ENCODE results near the gene NRDC. TPM values are rescaled to one million over a fixed set of nuclear protein-coding genes. Genes with fewer than 3 reads are reported as not detected.
A peak's percentile ranks its signal among the peaks of the same experiment; 100 is the strongest.

Gene NRDC
- total and polyA plus RNA-seq, 10 of the 15 experiments (the other 5 are each of a cell fraction or from before 2014, with no cell fraction given): 50.1 to 134 (median 90.4) TPM

DNA sequence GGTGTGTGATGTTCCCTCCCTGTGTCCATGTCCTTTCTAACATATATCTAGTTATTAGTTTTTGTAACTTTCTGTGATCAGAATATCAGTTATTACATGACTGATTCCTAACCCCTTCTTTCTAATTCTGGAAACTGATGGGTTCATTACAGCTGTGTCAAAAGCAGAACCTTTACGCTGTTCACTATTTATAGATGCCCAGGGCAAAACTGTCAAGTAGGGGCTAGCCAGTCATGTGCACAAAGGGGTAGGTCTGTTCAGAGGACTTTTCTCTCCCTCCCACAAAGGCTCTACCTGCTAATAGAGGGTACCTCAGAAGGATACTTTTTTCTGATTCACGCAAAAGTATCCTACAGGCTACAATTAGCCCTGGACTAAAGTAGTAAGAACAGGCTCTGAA is 79.2 kb downstream of the NRDC start (continued):
- TF ChIP-seq SUZ12 (IDR thresholded peaks at IDR 0.05; ENCODE audit: unreplicated experiment): no peak
- no peak for TF ChIP-seq SP1 (IDR thresholded peaks at IDR 0.05; ENCODE audit: low read depth, low read length)
- TF ChIP-seq MEF2A (IDR thresholded peaks at IDR 0.05; ENCODE audit: insufficient read depth, low read depth, low read length): peak; percentile 78
- 0 out of 2 replicates have a peak, but pooled peaks have one; percentile 12 for TF ChIP-seq CREM (IDR thresholded peaks at IDR 0.05; ENCODE audit: low read depth)
- TF ChIP-seq PAX5 (IDR thresholded peaks at IDR 0.05; ENCODE audit: borderline replicate concordance, low read depth, low read length): no peak
- TF ChIP-seq ZZZ3 (IDR thresholded peaks at IDR 0.05; ENCODE audit: control insufficient read depth, insufficient read length, low read depth): no peak
- TF ChIP-seq IKZF1 (conservative IDR thresholded peaks at IDR 0.05): no peak
- TF ChIP-seq GATAD2B (conservative IDR thresholded peaks at IDR 0.05; ENCODE audit: low read depth): no peak
- TF ChIP-seq RUNX3 (IDR thresholded peaks at IDR 0.05; ENCODE audit: low read length): peak; percentile 23; the same call in 1 of the 2 replicates
- no peak for TF ChIP-seq NRF1 (conservative IDR thresholded peaks at IDR 0.05; ENCODE audit: low read depth, low read length)
- no peak for TF ChIP-seq POLR2A (IDR thresholded peaks at IDR 0.05; ENCODE audit: low read depth, low read length)
- TF ChIP-seq IRF4 (IDR thresholded peaks at IDR 0.05; ENCODE audit: low read depth, low read length): no peak
- TF ChIP-seq ZNF622 (IDR thresholded peaks at IDR 0.05): no peak
- TF ChIP-seq BHLHE40 (IDR thresholded peaks at IDR 0.05; ENCODE audit: borderline replicate concordance in 1 of 2, low read depth in 2 of 2, low read length in 1 of 2): peak in 1 of 2 experiments; percentile 25; a peak in 1 of 4 replicates
- TF ChIP-seq JUNB (IDR thresholded peaks at IDR 0.05): peak; percentile 35
- no peak for TF ChIP-seq FOXM1 (IDR thresholded peaks at IDR 0.05; ENCODE audit: low read depth, low read length)

DNA sequence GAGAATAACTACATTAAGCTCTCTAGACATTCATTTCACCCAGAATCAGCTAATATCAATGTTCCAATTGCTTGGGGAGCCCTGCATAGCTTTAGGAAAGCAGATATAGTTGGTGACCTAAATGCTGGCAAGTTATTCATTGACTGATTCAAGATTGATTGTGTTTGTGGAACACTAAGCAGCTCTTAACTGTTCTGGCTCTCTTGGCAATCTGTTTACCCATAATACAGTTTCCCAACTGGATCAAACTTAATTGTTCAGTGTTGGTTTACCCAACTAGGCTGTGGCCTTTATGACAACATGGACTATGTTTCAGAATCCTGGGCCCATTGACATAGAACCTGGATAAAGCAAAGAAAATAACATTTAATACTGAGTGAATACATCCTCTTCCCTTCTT is 83.7 kb downstream of the NRDC start:
- in situ Hi-C loops (cut with MboI) (no loop called here), intact Hi-C loops (cut with micrococcal nuclease; ENCODE audit: unreplicated experiment) (no loop called here)
- SMC1A ChIA-PET (ENCODE audit: uncharacterized antibody, unreplicated experiment): no interaction called here
- H3K9me3 ChIP-seq (replicated peaks; ENCODE audit: control insufficient read depth, insufficient read depth, low read length): no peaks in the 10 kb centered on the region
- RAD21 ChIA-PET (ENCODE audit: unreplicated experiment): no interaction called here
- H3K36me3 ChIP-seq (ENCODE audit: control insufficient read depth in 2 of 2, insufficient read depth in 2 of 2, low read length in 1 of 2): peaks cover 8 to 30% of the 10 kb centered on the region in 2 experiments
- POLR2A ChIA-PET: no interaction called here
- no peak overlapping the region for H3K4me3 ChIP-seq
- DNase-seq (ENCODE audit: low read depth, low spot score): no peak
- H2AFZ ChIP-seq (ENCODE audit: control insufficient read depth, low read depth, low read length): no peak overlapping the region
- no peak for ATAC-seq
- H3K4me1 ChIP-seq (ENCODE audit: control insufficient read depth, insufficient read depth, low read length): no peaks in the 10 kb centered on the region
- CTCF ChIA-PET: interaction anchor here (1.4 to 1.6 kb wide), 2 partner anchors 26 to 139 kb away, joined by 3 to 5 read pairs; no protein-coding TSS in a partner anchor
- H3K9ac ChIP-seq (ENCODE audit: control insufficient read depth, insufficient read depth, low read length): no peak overlapping the region
- H3K27me3 ChIP-seq (replicated peaks in 1 of 2; ENCODE audit: control insufficient read depth in 2 of 2, insufficient read depth in 2 of 2, low read length in 1 of 2): no peaks in the 10 kb centered on the region
- no peaks in the 10 kb centered on the region for H3K79me2 ChIP-seq (ENCODE audit: control insufficient read depth, insufficient read depth, low read length)
- BruUV-seq (replicated peaks): no TSS peak
- no peak overlapping the region for H3K27ac ChIP-seq (ENCODE audit: control insufficient read depth, insufficient read depth)
- FAIRE-seq: no peak
- H3K4me2 ChIP-seq (ENCODE audit: control insufficient read depth, insufficient read depth): no peak overlapping the region
- H4K20me1 ChIP-seq (ENCODE audit: control insufficient read depth, insufficient read depth): no peaks in the 10 kb centered on the region
- TF ChIP-seq, protein P1, sequence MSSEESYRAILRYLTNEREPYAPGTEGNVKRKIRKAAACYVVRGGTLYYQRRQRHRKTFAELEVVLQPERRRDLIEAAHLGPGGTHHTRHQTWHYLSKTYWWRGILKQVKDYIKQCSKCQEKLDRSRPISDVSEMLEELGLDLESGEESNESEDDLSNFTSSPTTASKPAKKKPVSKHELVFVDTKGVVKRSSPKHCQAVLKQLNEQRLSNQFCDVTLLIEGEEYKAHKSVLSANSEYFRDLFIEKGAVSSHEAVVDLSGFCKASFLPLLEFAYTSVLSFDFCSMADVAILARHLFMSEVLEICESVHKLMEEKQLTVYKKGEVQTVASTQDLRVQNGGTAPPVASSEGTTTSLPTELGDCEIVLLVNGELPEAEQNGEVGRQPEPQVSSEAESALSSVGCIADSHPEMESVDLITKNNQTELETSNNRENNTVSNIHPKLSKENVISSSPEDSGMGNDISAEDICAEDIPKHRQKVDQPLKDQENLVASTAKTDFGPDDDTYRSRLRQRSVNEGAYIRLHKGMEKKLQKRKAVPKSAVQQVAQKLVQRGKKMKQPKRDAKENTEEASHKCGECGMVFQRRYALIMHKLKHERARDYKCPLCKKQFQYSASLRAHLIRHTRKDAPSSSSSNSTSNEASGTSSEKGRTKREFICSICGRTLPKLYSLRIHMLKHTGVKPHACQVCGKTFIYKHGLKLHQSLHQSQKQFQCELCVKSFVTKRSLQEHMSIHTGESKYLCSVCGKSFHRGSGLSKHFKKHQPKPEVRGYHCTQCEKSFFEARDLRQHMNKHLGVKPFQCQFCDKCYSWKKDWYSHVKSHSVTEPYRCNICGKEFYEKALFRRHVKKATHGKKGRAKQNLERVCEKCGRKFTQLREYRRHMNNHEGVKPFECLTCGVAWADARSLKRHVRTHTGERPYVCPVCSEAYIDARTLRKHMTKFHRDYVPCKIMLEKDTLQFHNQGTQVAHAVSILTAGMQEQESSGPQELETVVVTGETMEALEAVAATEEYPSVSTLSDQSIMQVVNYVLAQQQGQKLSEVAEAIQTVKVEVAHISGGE (CRISPR knock-in tag; IDR thresholded peaks at IDR 0.05): no peak
- TF ChIP-seq PAX5 (IDR thresholded peaks at IDR 0.05; ENCODE audit: borderline replicate concordance, low read depth, low read length) (no peak), BHLHE40 (IDR thresholded peaks at IDR 0.05; ENCODE audit: borderline replicate concordance in 1 of 2, low read depth in 2 of 2, low read length in 1 of 2) (no peak), CEBPB (IDR thresholded peaks at IDR 0.05; ENCODE audit: borderline replicate concordance in 1 of 2, low read depth in 2 of 2, low read length in 2 of 2) (no peak), RAD21 (IDR thresholded peaks at IDR 0.05; ENCODE audit: insufficient read depth, low read depth, low read length) (no peak), SMC3 (IDR thresholded peaks at IDR 0.05; ENCODE audit: borderline replicate concordance, low read length) (no peak)
- TF ChIP-seq, protein P2, sequence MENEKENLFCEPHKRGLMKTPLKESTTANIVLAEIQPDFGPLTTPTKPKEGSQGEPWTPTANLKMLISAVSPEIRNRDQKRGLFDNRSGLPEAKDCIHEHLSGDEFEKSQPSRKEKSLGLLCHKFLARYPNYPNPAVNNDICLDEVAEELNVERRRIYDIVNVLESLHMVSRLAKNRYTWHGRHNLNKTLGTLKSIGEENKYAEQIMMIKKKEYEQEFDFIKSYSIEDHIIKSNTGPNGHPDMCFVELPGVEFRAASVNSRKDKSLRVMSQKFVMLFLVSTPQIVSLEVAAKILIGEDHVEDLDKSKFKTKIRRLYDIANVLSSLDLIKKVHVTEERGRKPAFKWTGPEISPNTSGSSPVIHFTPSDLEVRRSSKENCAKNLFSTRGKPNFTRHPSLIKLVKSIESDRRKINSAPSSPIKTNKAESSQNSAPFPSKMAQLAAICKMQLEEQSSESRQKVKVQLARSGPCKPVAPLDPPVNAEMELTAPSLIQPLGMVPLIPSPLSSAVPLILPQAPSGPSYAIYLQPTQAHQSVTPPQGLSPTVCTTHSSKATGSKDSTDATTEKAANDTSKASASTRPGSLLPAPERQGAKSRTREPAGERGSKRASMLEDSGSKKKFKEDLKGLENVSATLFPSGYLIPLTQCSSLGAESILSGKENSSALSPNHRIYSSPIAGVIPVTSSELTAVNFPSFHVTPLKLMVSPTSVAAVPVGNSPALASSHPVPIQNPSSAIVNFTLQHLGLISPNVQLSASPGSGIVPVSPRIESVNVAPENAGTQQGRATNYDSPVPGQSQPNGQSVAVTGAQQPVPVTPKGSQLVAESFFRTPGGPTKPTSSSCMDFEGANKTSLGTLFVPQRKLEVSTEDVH (IDR thresholded peaks at IDR 0.05; ENCODE audit: low read depth, partially characterized antibody): no peak

All from GM12878 (cell line).